GM23338 (cell line): Measurements from ENCODE around the gene MZB1. TPM values are rescaled to one million over a fixed set of nuclear protein-coding genes. Genes with fewer than 3 reads are reported as not detected.
A peak's percentile ranks its signal among the peaks of the same experiment; 100 is the strongest.

ENCODE experiments used
- ATAC-seq: fragments of 200-7000 bp; cut with Tn5 transposase; 3 replicates; pipeline ENCODE4 v1.9.1; 2020
- DNase-seq: peaks from one replicate; pipeline ENCODE4 v3.0.0-alpha.2; 2015; ENCODE audit warnings: low spot score
- H2AFZ ChIP-seq: fragments of 200-600 bp; sonication (generic); 2 replicates; pipeline ENCODE4 v1.8.0; 2016; ENCODE audit warnings: antibody characterized with exemption, mild to moderate bottlenecking, moderate library complexity
- H3F3A ChIP-seq: fragments of 200-600 bp; sonication (generic); replicated peaks from 2 replicates; pipeline ENCODE4 v1.8.0; 2017; ENCODE audit warnings: antibody characterized with exemption, mixed run types, low read depth
- H3K27ac ChIP-seq: fragments of 200-600 bp; sonication (generic); 2 replicates; pipeline ENCODE4 v1.6.1; 2016; ENCODE audit warnings: low read depth
- H3K27me3 ChIP-seq: fragments of 200-600 bp; sonication (generic); 2 replicates; pipeline ENCODE4 v1.8.0; 2016; ENCODE audit warnings: mild to moderate bottlenecking, mixed run types, moderate library complexity; ENCODE audit not compliant: insufficient read depth
- H3K36me3 ChIP-seq: fragments of 200-600 bp; sonication (generic); 2 replicates; pipeline ENCODE4 v1.8.0; 2016; ENCODE audit warnings: mild to moderate bottlenecking; ENCODE audit not compliant: insufficient read depth
- H3K4me1 ChIP-seq: fragments of 200-600 bp; sonication (generic); 2 replicates; pipeline ENCODE4 v1.8.0; 2016; ENCODE audit warnings: mild to moderate bottlenecking, moderate library complexity; ENCODE audit not compliant: insufficient read depth
- H3K4me2 ChIP-seq: fragments of 200-600 bp; sonication (generic); 2 replicates; pipeline ENCODE4 v1.7.1; 2017; ENCODE audit warnings: mixed run types
- H3K4me3 ChIP-seq: fragments of 200-600 bp; sonication (generic); 2 replicates; pipeline ENCODE4 v1.6.1; 2016; ENCODE audit warnings: mixed run types
- H3K79me2 ChIP-seq: fragments of 200-600 bp; sonication (generic); replicated peaks from 2 replicates; pipeline ENCODE4 v1.8.0; 2017; ENCODE audit warnings: mild to moderate bottlenecking; ENCODE audit not compliant: insufficient read depth
- H3K9me2 ChIP-seq: fragments of 200-600 bp; sonication (generic); 2 replicates; pipeline ENCODE4 v1.8.0; 2017; ENCODE audit not compliant: insufficient read depth
- H4K20me1 ChIP-seq: fragments of 200-600 bp; sonication (generic); replicated peaks from 2 replicates; pipeline ENCODE4 v1.8.0; 2017; ENCODE audit warnings: mild to moderate bottlenecking; ENCODE audit not compliant: insufficient read depth
- H3K27ac Mint-ChIP-seq: 2 replicates; pipeline ENCODE4 v1.8.0; 2020; ENCODE audit warnings: inconsistent platforms, mild to moderate bottlenecking, moderate library complexity, mixed read lengths
- H3K27me3 Mint-ChIP-seq: 3 replicates; pipeline ENCODE4 v1.8.0; 2022; ENCODE audit warnings: low read depth, mild to moderate bottlenecking, moderate library complexity, mixed read lengths, inconsistent platforms; ENCODE audit not compliant: insufficient read depth, poor library complexity
- H3K36me3 Mint-ChIP-seq: 3 replicates; pipeline ENCODE4 v1.8.0; 2021; ENCODE audit warnings: low read depth, mild to moderate bottlenecking, inconsistent platforms, moderate library complexity, mixed read lengths
- H3K4me1 Mint-ChIP-seq: 3 replicates; pipeline ENCODE4 v1.8.0; 2020; ENCODE audit warnings: mild to moderate bottlenecking, inconsistent platforms, mixed read lengths
- H3K4me3 Mint-ChIP-seq: 3 replicates; pipeline ENCODE4 v1.8.0; 2021; ENCODE audit warnings: moderate library complexity, mild to moderate bottlenecking, inconsistent platforms, mixed read lengths
- H3K9me3 Mint-ChIP-seq: 3 replicates; pipeline ENCODE4 v1.8.0; 2020; ENCODE audit warnings: moderate library complexity, mild to moderate bottlenecking, inconsistent platforms, mixed read lengths
- CTCF ChIP-seq, 2 experiments: fragments of 200-600 bp in 1 of 2; sonication (generic) in 1 of 2; conservative IDR thresholded peaks; 2 replicates each; pipeline versions ENCODE4 v1.5.1 to v1.6.1; 2016 to 2017; ENCODE audit warnings: antibody characterized with exemption in 2 of 2, low read depth in 2 of 2, mild to moderate bottlenecking in 2 of 2, moderate library complexity in 1 of 2
- ETS1 ChIP-seq: IDR thresholded peaks from 2 replicates; pipeline ENCODE4 v1.6.1; 2016; ENCODE audit warnings: antibody characterized with exemption
- EZH2phosphoT487 ChIP-seq: fragments of 200-600 bp; sonication (generic); IDR thresholded peaks from one replicate; pipeline ENCODE4 v1.8.1; 2018; ENCODE audit warnings: antibody characterized with exemption; ENCODE audit not compliant: unreplicated experiment
- JUNB ChIP-seq: IDR thresholded peaks from one replicate; pipeline ENCODE4 v1.6.1; 2016; ENCODE audit warnings: antibody characterized with exemption; ENCODE audit not compliant: unreplicated experiment
- POLR2AphosphoS5 ChIP-seq: IDR thresholded peaks from 2 replicates; pipeline ENCODE4 v1.6.1; 2016; ENCODE audit warnings: antibody characterized with exemption, low read depth
- ZNF331 ChIP-seq: fragments of 250-450 bp; sonication (Bioruptor Pico); IDR thresholded peaks from 2 replicates; pipeline ENCODE4 v1.5.0; 2020; ENCODE audit warnings: low read depth, mild to moderate bottlenecking, moderate library complexity
- polyA plus RNA-seq: library from polyadenylated mRNA; unstranded; fragments of >200 nt; fragmentation: Nextera tagmentation; extraction: Ambion mirVana; gene quantifications from 2 replicates; pipeline ENCODE4 v1.2.1, GENCODE V29; 2016
- total RNA-seq: library from RNA; depleted of rRNA; stranded (reverse); fragments of >200 nt; shearing (Covaris generic); gene quantifications from 2 replicates; pipeline ENCODE4 v1.2.3, GENCODE V29; 2014

MZB1 gene
- total and polyA plus RNA-seq, 2 experiments from 2014 or later, result 0.52 to 1.6 TPM

- no peak overlapping the region for H3K27ac ChIP-seq
- no peaks in the 10 kb centered on the region for H3K9me2 ChIP-seq
- no peak for DNase-seq
- peaks cover 13% of the 10 kb centered on the region for H3F3A ChIP-seq
- Mint-ChIP-seq H3K4me3 (no peak overlapping the region), H3K27me3 (peaks cover 8% of the 10 kb centered on the region), H3K9me3 (no peaks in the 10 kb centered on the region), H3K27ac (no peak overlapping the region), H3K36me3 (peaks cover 25% of the 10 kb centered on the region; the same call in 2 of the 3 replicates), H3K4me1 (peaks cover 3% of the 10 kb centered on the region; the same call in 2 of the 3 replicates)
- H3K4me1 ChIP-seq, result peaks cover 4% of the 10 kb centered on the region; the same call in 1 of the 2 replicates
- no peak overlapping the region for H3K4me2 ChIP-seq
- no peak; the same call in 2 of the 3 replicates for ATAC-seq
- H3K79me2 ChIP-seq, result no peaks in the 10 kb centered on the region
- TF ChIP-seq EZH2phosphoT487 (no peak), ETS1 (no peak), POLR2AphosphoS5 (peak; percentile 47; the same call in 1 of the 2 replicates)
- peaks cover 13% of the 10 kb centered on the region for H3K36me3 ChIP-seq
- H3K27me3 ChIP-seq, result no peaks in the 10 kb centered on the region
- no peak overlapping the region for H2AFZ ChIP-seq
- no peaks in the 10 kb centered on the region; the same call in 1 of the 2 replicates for H4K20me1 ChIP-seq
- no peak overlapping the region for H3K4me3 ChIP-seq
Observed at GRCh38 chr5:139374909-139375308, 14.8 kb downstream of the MZB1 start.

GRCh38 chr5:139371482-139372435 lies 18.0 kb downstream of the MZB1 start:
- TF ChIP-seq JUNB, result no peak
- no peak for TF ChIP-seq CTCF (conservative IDR thresholded peaks at IDR 0.05; ENCODE audit: low read depth in 2 of 2)
- no peak for TF ChIP-seq ZNF331 (CRISPR knock-in tag)
- no peak for TF ChIP-seq ETS1
- H4K20me1 ChIP-seq, result peaks cover 7% of the 10 kb centered on the region; the same call in 1 of the 2 replicates
- H3K79me2 ChIP-seq, result no peaks in the 10 kb centered on the region
- no peak overlapping the region; the same call in 1 of the 2 replicates for H3K27ac ChIP-seq
- no peak overlapping the region for H2AFZ ChIP-seq
- no peak overlapping the region for H3K4me2 ChIP-seq
- Mint-ChIP-seq H3K27ac (no peak overlapping the region), H3K27me3 (peaks cover 2% of the 10 kb centered on the region), H3K36me3 (peaks cover 48% of the 10 kb centered on the region), H3K4me3 (no peak overlapping the region), H3K9me3 (no peaks in the 10 kb centered on the region), H3K4me1 (no peaks in the 10 kb centered on the region; the same call in 2 of the 3 replicates)
- no peak for DNase-seq
- no peaks in the 10 kb centered on the region for H3K27me3 ChIP-seq
- no peak for ATAC-seq
- H3K36me3 ChIP-seq, result peaks cover 40% of the 10 kb centered on the region
- H3K4me3 ChIP-seq, result no peak overlapping the region
- H3K4me1 ChIP-seq, result no peaks in the 10 kb centered on the region
- H3F3A ChIP-seq, result peaks cover 16% of the 10 kb centered on the region
- no peaks in the 10 kb centered on the region for H3K9me2 ChIP-seq
